Neuronal stem cell (in vitro differentiated cells): ENCODE results near the gene RNF166.

Source experiments
- DNase-seq: peaks from one replicate; pipeline ENCODE4 v3.0.0-alpha.2; 2013; ENCODE audit warnings: low spot score
- H2AFZ ChIP-seq: one replicate; pipeline ENCODE4 v1.6.1; 2013; ENCODE audit warnings: mild to moderate bottlenecking, low read length, inconsistent platforms
- H2AK5ac ChIP-seq: 2 replicates; pipeline ENCODE4 v1.6.1; 2013; ENCODE audit warnings: low read depth, mild to moderate bottlenecking, inconsistent platforms, low read length, moderate library complexity, mixed read lengths
- H2BK120ac ChIP-seq: 2 replicates; pipeline ENCODE4 v1.6.1; 2013; ENCODE audit warnings: low read depth, mild to moderate bottlenecking, inconsistent platforms, low read length, moderate library complexity, mixed read lengths
- H2BK12ac ChIP-seq: one replicate; pipeline ENCODE4 v1.6.1; 2013; ENCODE audit warnings: low read length, inconsistent platforms
- H2BK15ac ChIP-seq: 2 replicates; pipeline ENCODE4 v1.6.1; 2013; ENCODE audit warnings: mild to moderate bottlenecking, low read length, inconsistent platforms, mixed read lengths
- H2BK5ac ChIP-seq: one replicate; pipeline ENCODE4 v1.6.1; 2013; ENCODE audit warnings: inconsistent platforms, mild to moderate bottlenecking, low read length, moderate library complexity
- H3K14ac ChIP-seq: one replicate; pipeline ENCODE4 v1.6.1; 2013; ENCODE audit warnings: low read length, inconsistent platforms
- H3K18ac ChIP-seq: 2 replicates; pipeline ENCODE4 v1.6.1; 2013; ENCODE audit warnings: low read length, inconsistent platforms
- H3K23ac ChIP-seq: 2 replicates; pipeline ENCODE4 v1.6.1; 2013; ENCODE audit warnings: low read depth, mild to moderate bottlenecking, mixed read lengths, low read length, inconsistent platforms; ENCODE audit not compliant: poor library complexity
- H3K27ac ChIP-seq: replicated peaks from 3 replicates; pipeline ENCODE4 v1.5.1; 2013; ENCODE audit warnings: low read length, inconsistent platforms
- H3K27me3 ChIP-seq, 3 experiments: 2 replicates each; pipeline ENCODE4 v1.6.1; 2013; ENCODE audit warnings: low read length in 3 of 3, mild to moderate bottlenecking in 2 of 3, inconsistent platforms in 1 of 3, low read depth in 1 of 3, mixed read lengths in 1 of 3, moderate library complexity in 1 of 3; ENCODE audit not compliant: control insufficient read depth in 3 of 3, insufficient read depth in 3 of 3
- H3K36me3 ChIP-seq, 2 donors: replicated peaks in 1 of 2; 2 replicates each; pipeline ENCODE4 v1.6.1; 2013; ENCODE audit warnings: low read length in 2 of 2; ENCODE audit not compliant: control insufficient read depth in 2 of 2, insufficient read depth in 2 of 2
- H3K4ac ChIP-seq: 2 replicates; pipeline ENCODE4 v1.6.1; 2013; ENCODE audit warnings: inconsistent platforms, mild to moderate bottlenecking, low read length, moderate library complexity
- H3K4me1 ChIP-seq, 2 donors: 1 replicate in 1 of 2; 2 replicates in 1 of 2; pipeline ENCODE4 v1.6.1; 2013; ENCODE audit warnings: low read length in 2 of 2, low read depth in 1 of 2; ENCODE audit not compliant: control insufficient read depth in 2 of 2, insufficient read depth in 1 of 2
- H3K4me2 ChIP-seq: one replicate; pipeline ENCODE4 v1.6.1; 2013; ENCODE audit warnings: mild to moderate bottlenecking, low read length, inconsistent platforms; ENCODE audit not compliant: insufficient read depth, poor library complexity, severe bottlenecking
- H3K4me3 ChIP-seq, 2 donors: 2 replicates each; pipeline ENCODE4 v1.5.1; 2013; ENCODE audit warnings: low read length in 2 of 2, mild to moderate bottlenecking in 2 of 2, inconsistent platforms in 1 of 2, moderate library complexity in 1 of 2
- H3K79me1 ChIP-seq: one replicate; pipeline ENCODE4 v1.6.1; 2013; ENCODE audit warnings: low read depth, mild to moderate bottlenecking, inconsistent platforms, low read length, moderate library complexity
- H3K9ac ChIP-seq: one replicate; pipeline ENCODE4 v1.6.1; 2013; ENCODE audit warnings: mild to moderate bottlenecking, low read depth, low read length, inconsistent platforms; ENCODE audit not compliant: poor library complexity
- H3K9me3 ChIP-seq, 2 donors: replicated peaks in 1 of 2; 2 replicates each; pipeline versions ENCODE3 to v1.6.1; 2013; ENCODE audit warnings: low read length in 2 of 2, mild to moderate bottlenecking in 2 of 2, inconsistent platforms in 1 of 2, low read depth in 1 of 2, mixed read lengths in 1 of 2, moderate library complexity in 1 of 2; ENCODE audit not compliant: control insufficient read depth in 2 of 2, insufficient read depth in 1 of 2
- H4K8ac ChIP-seq: one replicate; pipeline ENCODE4 v1.6.1; 2013; ENCODE audit warnings: low read depth, mild to moderate bottlenecking, inconsistent platforms, low read length, moderate library complexity
- H4K91ac ChIP-seq: one replicate; pipeline ENCODE4 v1.6.1; 2013; ENCODE audit warnings: low read length, low read depth, mild to moderate bottlenecking, inconsistent platforms; ENCODE audit not compliant: poor library complexity
- WGBS, 2 donors: extraction: QIAGEN DNeasy Blood & Tissue Kit; methylation state at CpG; one replicate each; pipeline ENCODE4 v1.1.7; 2013; ENCODE audit warnings: missing lambda C conversion rate in 2 of 2, mixed read lengths in 1 of 2; ENCODE audit not compliant: insufficient read length in 2 of 2, insufficient replicate concordance in 1 of 2; ENCODE audit errors: extremely low coverage in 2 of 2; 5-methylcytosine and 5-hydroxymethylcytosine counted together

The RNF166 gene

GRCh38 chr16:88725609-88726407 is 19.6 kb upstream of the RNF166 start:
- H3K27me3 ChIP-seq, result no peaks in the 10 kb centered on the region
- no peak overlapping the region for H3K18ac ChIP-seq
- no peak overlapping the region for H2BK12ac ChIP-seq
- peak overlapping the region; percentile 85 for H3K23ac ChIP-seq
- H2BK15ac ChIP-seq, result peak overlapping the region; percentile 37
- no peak overlapping the region for H3K4me3 ChIP-seq
- H3K4me1 ChIP-seq, result no peaks in the 10 kb centered on the region
- peak overlapping the region; percentile 43 for H4K8ac ChIP-seq
- H2AFZ ChIP-seq, result no peak overlapping the region
- no peak overlapping the region for H2BK5ac ChIP-seq
- H3K9me3 ChIP-seq, result no peaks in the 10 kb centered on the region
- H3K36me3 ChIP-seq, result no peaks in the 10 kb centered on the region
- no peak for DNase-seq
- H3K27ac ChIP-seq, result no peak overlapping the region
- peak overlapping the region; percentile 37 for H3K4ac ChIP-seq
- H3K79me1 ChIP-seq, result peaks cover 9% of the 10 kb centered on the region
- no peak overlapping the region for H3K14ac ChIP-seq
- H3K4me2 ChIP-seq, result no peak overlapping the region
- no peak overlapping the region for H2BK120ac ChIP-seq
- H2AK5ac ChIP-seq, result peak overlapping the region; percentile 28
- no CpG with 5 or more reads among the region's 32 CpGs for WGBS, 2 donors
- no peak overlapping the region for H4K91ac ChIP-seq
- peak overlapping the region; percentile 44 for H3K9ac ChIP-seq

- no peak overlapping the region for H3K27ac ChIP-seq
- H2AFZ ChIP-seq, result no peak overlapping the region
- H3K4ac ChIP-seq, result no peak overlapping the region
- peaks cover 0 to 1% of the 10 kb centered on the region in 2 donors for H3K36me3 ChIP-seq
- H3K23ac ChIP-seq, result peak overlapping the region; percentile 44
- H3K4me1 ChIP-seq, result no peaks in the 10 kb centered on the region
- H3K9me3 ChIP-seq, result no peaks in the 10 kb centered on the region
- peak overlapping the region; percentile 3 for H4K8ac ChIP-seq
- H3K4me3 ChIP-seq, result no peak overlapping the region
- WGBS, 2 donors, result no CpG with 5 or more reads among the region's 31 CpGs
- DNase-seq, result no peak
- no peak overlapping the region for H2BK120ac ChIP-seq
- no peak overlapping the region for H3K18ac ChIP-seq
- H3K9ac ChIP-seq, result no peak overlapping the region
- H4K91ac ChIP-seq, result no peak overlapping the region
- H2BK15ac ChIP-seq, result peak overlapping the region; percentile 6
- peak overlapping the region; percentile 41 for H2BK12ac ChIP-seq
- peaks cover 12% of the 10 kb centered on the region for H3K79me1 ChIP-seq
- H3K27me3 ChIP-seq, result no peaks in the 10 kb centered on the region
- H2BK5ac ChIP-seq, result peak overlapping the region; percentile 66
- H3K4me2 ChIP-seq, result no peak overlapping the region
- peak overlapping the region; percentile 81 for H2AK5ac ChIP-seq
- H3K14ac ChIP-seq, result peak overlapping the region; percentile 71
Measured at GRCh38 chr16:88724855-88725555, 18.8 kb upstream of the RNF166 start.

- Histone ChIP-seq H4K91ac (no peak overlapping the region), H3K9ac (no peak overlapping the region), H3K79me1 (peaks cover 12% of the 10 kb centered on the region), H3K14ac (peak overlapping the region; percentile 6), H3K23ac (peak overlapping the region; percentile 91), H3K4me3 (no peak overlapping the region), H3K18ac (no peak overlapping the region), H4K8ac (no peak overlapping the region), H2BK120ac (no peak overlapping the region), H3K4ac (no peak overlapping the region), H2BK15ac (no peak overlapping the region), H2BK5ac (peak overlapping the region; percentile 93), H3K9me3 (no peaks in the 10 kb centered on the region), H3K4me2 (no peak overlapping the region), H3K27me3 (no peaks in the 10 kb centered on the region), H2AK5ac (no peak overlapping the region), H2BK12ac (no peak overlapping the region), H3K36me3 (peaks cover 4 to 7% of the 10 kb centered on the region in 2 donors), H2AFZ (no peak overlapping the region), H3K4me1 (no peaks in the 10 kb centered on the region), H3K27ac (no peak overlapping the region)
- no peak for DNase-seq
- no CpG with 5 or more reads among the region's 17 CpGs for WGBS, 2 donors
Measured at GRCh38 chr16:88723911-88724310, 17.7 kb upstream of the RNF166 start.

GRCh38 chr16:88723507-88723887 is 17.3 kb upstream of the RNF166 start:
- WGBS, 2 donors, result no CpG with 5 or more reads among the region's 8 CpGs
- H2BK15ac ChIP-seq, result no peak overlapping the region
- H3K23ac ChIP-seq, result peak overlapping the region; percentile 91
- peak overlapping the region; percentile 93 for H2BK5ac ChIP-seq
- no peak overlapping the region for H2BK12ac ChIP-seq
- peak overlapping the region; percentile 6 for H3K14ac ChIP-seq
- DNase-seq, result no peak
- no peak overlapping the region for H3K4me2 ChIP-seq
- H3K4ac ChIP-seq, result no peak overlapping the region
- peak overlapping the region; percentile 11 for H3K18ac ChIP-seq
- H3K4me1 ChIP-seq, result no peaks in the 10 kb centered on the region
- no peak overlapping the region for H3K9ac ChIP-seq
- no peak overlapping the region for H4K91ac ChIP-seq
- no peaks in the 10 kb centered on the region for H3K9me3 ChIP-seq
- H2AFZ ChIP-seq, result no peak overlapping the region
- H3K27ac ChIP-seq, result no peak overlapping the region
- H2AK5ac ChIP-seq, result no peak overlapping the region
- no peak overlapping the region for H4K8ac ChIP-seq
- peak overlapping the region; percentile 18 for H2BK120ac ChIP-seq
- H3K4me3 ChIP-seq, result no peak overlapping the region
- peaks cover 4 to 11% of the 10 kb centered on the region in 2 donors for H3K36me3 ChIP-seq
- no peaks in the 10 kb centered on the region for H3K27me3 ChIP-seq
- H3K79me1 ChIP-seq, result peaks cover 12% of the 10 kb centered on the region
